AG04449 (cell line): Measurements from ENCODE around the gene TMEM163.
"Not testable (repeated sequence)": the region's sequence is repeated elsewhere in the genome, so short reads cannot be mapped to it uniquely, and the experiment has no call there.

Experiments used
- CTCF ChIA-PET: fragments of 350-600 bp; formaldehyde crosslinking; extraction: SDS; loops from one replicate; lab custom pipeline; 2021; ENCODE audit warnings: antibody characterized with exemption; lab: Yijun Ruan, JAX
- POLR2A ChIA-PET: fragments of 400-600, 350-600 bp; formaldehyde crosslinking; extraction: SDS; loops from one replicate; lab custom pipeline; 2020; ENCODE audit warnings: antibody characterized with exemption, inconsistent platforms; lab: Yijun Ruan, JAX
- DNase-seq: peaks from one replicate; pipeline ENCODE4 v3.0.0-alpha.2; 2010; ENCODE audit warnings: low read depth, low spot score
- H3K4me3 ChIP-seq: 2 replicates; pipeline ENCODE4 v1.5.1; 2011; ENCODE audit warnings: low read depth, mild to moderate bottlenecking, control low read depth, low read length
- TF ChIP-seq, protein P1 (sequence below): IDR thresholded peaks from one replicate; pipeline ENCODE4 v1.5.1; 2011; ENCODE audit warnings: mild to moderate bottlenecking, moderate library complexity, low read length, control low read depth, inconsistent platforms; ENCODE audit not compliant: insufficient read depth; ENCODE audit errors: missing control alignments

TMEM163 gene

DNA sequence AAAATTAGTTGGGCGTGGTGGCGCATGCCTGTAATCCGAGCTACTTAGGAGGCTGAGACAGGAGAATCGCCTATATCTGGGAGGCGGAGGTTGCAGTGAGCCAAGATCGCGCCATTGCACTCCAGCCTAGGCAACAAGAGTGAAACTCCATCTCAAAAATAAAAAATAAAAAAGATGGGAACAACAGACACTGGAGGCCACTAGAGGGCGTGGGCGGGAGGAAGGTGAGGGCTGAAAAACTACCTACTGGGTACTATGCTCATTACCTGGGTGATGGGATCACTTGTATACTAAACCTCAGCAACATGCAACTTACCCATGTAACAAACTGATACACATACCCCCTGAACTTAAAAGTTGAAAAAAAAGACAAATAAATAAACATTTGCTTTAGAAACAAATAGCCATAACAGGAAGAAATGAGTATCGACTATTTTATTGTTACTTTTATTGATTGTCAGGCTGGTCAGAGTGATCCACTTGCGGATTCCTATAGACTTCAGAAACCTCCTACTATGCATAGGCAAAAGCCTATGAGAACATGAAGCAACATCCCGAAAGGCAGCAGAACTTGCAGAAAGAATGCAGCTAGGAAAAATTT is 61.0 kb downstream of the TMEM163 start:
- POLR2A ChIA-PET, result no interaction called here

DNA sequence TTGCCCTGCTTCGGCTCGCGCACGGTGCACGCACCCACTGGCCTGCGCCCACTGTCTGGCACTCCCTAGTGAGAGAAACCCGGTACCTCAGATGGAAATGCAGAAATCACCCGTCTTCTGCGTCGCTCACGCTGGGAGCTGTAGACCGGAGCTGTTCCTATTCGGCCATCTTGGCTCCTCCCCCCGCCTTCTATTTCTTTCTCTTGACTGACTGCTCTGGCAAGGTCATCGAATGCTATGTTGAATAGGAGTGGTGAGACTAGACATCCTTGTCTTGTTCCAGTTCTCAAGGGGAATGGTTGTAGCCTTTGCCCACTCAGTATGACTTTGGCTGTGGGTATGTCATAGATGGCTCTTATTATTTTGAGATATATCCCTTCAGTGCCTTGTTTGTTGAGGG is 62.4 kb downstream of the TMEM163 start:
- H3K4me3 ChIP-seq, DNase-seq, POLR2A ChIA-PET: not testable (repeated sequence)
- CTCF ChIA-PET, result interaction anchor here (1.7 kb wide), 1 partner anchor 261 kb away, joined by 3 read pairs; no protein-coding TSS in a partner anchor

More for the DNA sequence above, 61.0 kb downstream of the TMEM163 start:
- TF ChIP-seq, protein P1, sequence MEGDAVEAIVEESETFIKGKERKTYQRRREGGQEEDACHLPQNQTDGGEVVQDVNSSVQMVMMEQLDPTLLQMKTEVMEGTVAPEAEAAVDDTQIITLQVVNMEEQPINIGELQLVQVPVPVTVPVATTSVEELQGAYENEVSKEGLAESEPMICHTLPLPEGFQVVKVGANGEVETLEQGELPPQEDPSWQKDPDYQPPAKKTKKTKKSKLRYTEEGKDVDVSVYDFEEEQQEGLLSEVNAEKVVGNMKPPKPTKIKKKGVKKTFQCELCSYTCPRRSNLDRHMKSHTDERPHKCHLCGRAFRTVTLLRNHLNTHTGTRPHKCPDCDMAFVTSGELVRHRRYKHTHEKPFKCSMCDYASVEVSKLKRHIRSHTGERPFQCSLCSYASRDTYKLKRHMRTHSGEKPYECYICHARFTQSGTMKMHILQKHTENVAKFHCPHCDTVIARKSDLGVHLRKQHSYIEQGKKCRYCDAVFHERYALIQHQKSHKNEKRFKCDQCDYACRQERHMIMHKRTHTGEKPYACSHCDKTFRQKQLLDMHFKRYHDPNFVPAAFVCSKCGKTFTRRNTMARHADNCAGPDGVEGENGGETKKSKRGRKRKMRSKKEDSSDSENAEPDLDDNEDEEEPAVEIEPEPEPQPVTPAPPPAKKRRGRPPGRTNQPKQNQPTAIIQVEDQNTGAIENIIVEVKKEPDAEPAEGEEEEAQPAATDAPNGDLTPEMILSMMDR, result no peak
- CTCF ChIA-PET, result interaction anchor here (1.7 kb wide), 1 partner anchor 260 kb away, joined by 3 read pairs; no protein-coding TSS in a partner anchor
- H3K4me3 ChIP-seq, result no peak overlapping the region
- DNase-seq, result no peak

- no peak for DNase-seq
- CTCF ChIA-PET, result no interaction called here
- TF ChIP-seq, protein P1, result no peak
- H3K4me3 ChIP-seq, result no peak overlapping the region
- POLR2A ChIA-PET, result no interaction called here
These were observed 70.2 kb downstream of the TMEM163 start for GRCh38 chr2:134648586-134648985.

DNA sequence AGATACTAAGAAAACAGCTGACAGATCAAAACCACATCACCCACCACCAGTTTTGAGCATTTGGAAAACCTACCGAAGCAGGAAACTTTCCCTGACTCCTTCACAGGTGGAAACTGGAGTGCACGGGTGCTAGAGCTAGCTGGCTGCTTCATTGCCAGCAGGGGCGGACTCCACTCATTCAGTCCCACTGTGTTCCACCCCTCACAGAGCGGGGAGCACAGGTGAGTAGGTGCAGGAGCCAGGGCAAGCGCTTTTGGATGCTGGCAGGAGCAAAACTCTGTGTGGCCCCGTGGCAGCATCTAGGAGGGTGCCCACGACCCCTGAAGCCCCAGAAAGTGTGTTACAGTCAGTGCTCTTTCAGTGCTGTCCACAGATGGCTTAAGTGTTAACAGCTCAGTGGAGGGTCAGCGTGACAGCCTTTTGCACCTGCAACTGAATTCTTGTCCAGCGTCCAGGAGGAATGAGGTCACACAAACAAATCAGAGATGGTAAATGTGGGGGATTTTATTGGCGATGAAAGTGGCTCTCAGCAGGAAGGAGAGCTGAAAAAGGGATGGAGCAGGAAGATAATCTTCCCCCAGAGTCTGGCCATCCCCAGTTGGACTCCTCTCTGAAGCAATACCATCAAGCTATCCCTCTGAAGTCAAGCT is 71.1 kb downstream of the TMEM163 start:
- CTCF ChIA-PET, result no interaction called here
- POLR2A ChIA-PET, result no interaction called here
- DNase-seq, result no peak

GRCh38 chr2:134642938-134643337 is 75.9 kb downstream of the TMEM163 start:
- CTCF ChIA-PET, result no interaction called here

More for the DNA sequence above, 71.1 kb downstream of the TMEM163 start:
- TF ChIP-seq, protein P1, result no peak
- no peak overlapping the region for H3K4me3 ChIP-seq

DNA sequence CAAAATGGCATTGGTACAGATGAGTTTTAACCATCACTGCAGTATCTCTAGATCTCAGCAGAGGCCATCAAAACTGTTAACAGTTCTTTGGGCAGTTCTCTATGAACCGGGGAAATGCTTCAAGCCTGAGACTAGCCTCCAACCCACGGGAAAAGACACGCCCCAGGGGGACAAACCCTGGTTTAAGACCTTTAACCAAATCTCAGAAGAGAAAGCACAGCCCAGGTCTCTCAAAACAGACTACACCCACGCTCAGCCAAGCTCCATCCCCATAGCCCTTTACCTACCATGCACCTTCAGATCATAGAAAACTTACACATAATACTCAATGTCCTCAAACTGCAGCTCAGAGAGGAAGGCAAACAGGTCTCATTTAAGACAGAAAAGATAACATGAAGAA is 78.3 kb downstream of the TMEM163 start:
- TF ChIP-seq, protein P1, result no peak
- POLR2A ChIA-PET, result no interaction called here
- H3K4me3 ChIP-seq, result no peak overlapping the region
- DNase-seq, result no peak
- CTCF ChIA-PET, result no interaction called here

More at GRCh38 chr2:134642938-134643337, 75.9 kb downstream of the TMEM163 start:
- TF ChIP-seq, protein P1, result no peak
- no peak for DNase-seq
- POLR2A ChIA-PET, result no interaction called here
- no peak overlapping the region for H3K4me3 ChIP-seq
